Measurements from ENCODE around the gene SEC24A. TPM values are rescaled to one million over a fixed set of nuclear protein-coding genes. Genes with fewer than 3 reads are reported as not detected.
"Not testable (repeated sequence)": the region's sequence is repeated elsewhere in the genome, so short reads cannot be mapped to it uniquely, and the experiment has no call there.

The SEC24A gene
- total RNA-seq, 1 experiment from 2014 or later, result 30.4 TPM

DNA sequence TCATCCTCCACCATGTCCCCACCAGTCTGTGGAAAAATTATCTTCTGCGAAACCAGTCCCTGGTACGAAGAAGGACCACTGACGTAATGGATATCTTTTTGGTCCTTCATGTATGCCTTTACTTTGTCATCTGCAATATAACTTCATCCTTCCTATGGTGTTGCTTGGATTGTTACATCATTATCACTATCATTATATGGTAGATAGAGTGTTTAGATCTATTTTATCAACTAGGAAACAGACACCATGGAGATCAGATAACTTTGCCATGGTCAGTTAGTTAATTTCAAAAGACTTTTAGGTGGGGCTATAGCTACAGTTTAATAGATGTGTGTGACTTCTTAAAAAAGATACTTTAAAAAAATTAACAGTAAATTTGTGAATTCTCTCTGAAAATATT, 66.0 kb downstream of the SEC24A start:
- Histone ChIP-seq H3K4me2 (ENCODE audit: insufficient read depth, insufficient read length, low read length) (no peak overlapping the region), H3K9me3 (ENCODE audit: control insufficient read depth, low read depth, low read length) (no peaks in the 10 kb centered on the region), H3K79me1 (ENCODE audit: insufficient read depth, low read depth, low read length, poor library complexity, severe bottlenecking) (no peaks in the 10 kb centered on the region), H3K18ac (ENCODE audit: insufficient read length, low read depth, low read length) (no peak overlapping the region), H4K20me1 (ENCODE audit: control insufficient read depth, insufficient read depth, insufficient read length) (no peaks in the 10 kb centered on the region), H2BK120ac (ENCODE audit: low read depth, low read length, poor library complexity, severe bottlenecking) (no peak overlapping the region), H2BK15ac (ENCODE audit: low read depth, low read length) (no peak overlapping the region), H3K4me1 (ENCODE audit: insufficient read depth, low read length) (no peaks in the 10 kb centered on the region), H3K23ac (ENCODE audit: insufficient read length, low read depth, low read length) (no peak overlapping the region), H4K91ac (ENCODE audit: insufficient read length, low read depth, low read length) (no peak overlapping the region), H3T11ph (ENCODE audit: low read length) (no peak overlapping the region), H3K27me3 (ENCODE audit: insufficient read depth, low read length) (no peaks in the 10 kb centered on the region), H4K5ac (ENCODE audit: insufficient read length, low read depth, low read length) (no peak overlapping the region), H2AK5ac (ENCODE audit: insufficient read length, low read length) (no peak overlapping the region), H3K23me2 (ENCODE audit: insufficient read length, low read depth, low read length, poor library complexity, severe bottlenecking) (no peaks in the 10 kb centered on the region), H2BK20ac (ENCODE audit: low read depth, low read length, poor library complexity, severe bottlenecking) (no peak overlapping the region), H3K56ac (ENCODE audit: insufficient read length, low read depth, low read length) (no peak overlapping the region), H3K14ac (ENCODE audit: insufficient read depth, low read length) (no peak overlapping the region), H3K27ac (ENCODE audit: insufficient read length, low read depth, low read length) (no peak overlapping the region), H3K9ac (ENCODE audit: extremely low read depth, insufficient read length, low read length) (no peak overlapping the region), H4K8ac (replicated peaks; ENCODE audit: insufficient read length, low read depth, low read length) (no peak overlapping the region), H2BK12ac (ENCODE audit: insufficient read length, low read depth, low read length) (no peak overlapping the region), H2BK5ac (ENCODE audit: insufficient read length, low read length) (no peak overlapping the region), H3K4ac (ENCODE audit: low read depth, low read length) (no peak overlapping the region), H2AFZ (ENCODE audit: low read length) (no peak overlapping the region), H3K79me2 (ENCODE audit: insufficient read depth, low read length) (no peaks in the 10 kb centered on the region)
- Mint-ChIP-seq H3K4me1 (peaks cover 4 to 6% of the 10 kb centered on the region in 2 experiments; a peak in 2 of 4 replicates), H3K4me3 (no peak overlapping the region), H3K27me3 (ENCODE audit: low read depth) (no peaks in the 10 kb centered on the region), H3K9me3 (no peaks in the 10 kb centered on the region; a peak in 1 of 5 replicates), H3K36me3 (ENCODE audit: insufficient read depth in 1 of 3, low read depth in 3 of 3) (peaks cover 27 to 63% (median 45%) of the 10 kb centered on the region in 3 experiments), H3K27ac (no peak overlapping the region; a peak in 1 of 7 replicates)
- no CpG with 5 or more reads among the region's 3 CpGs for WGBS (ENCODE audit: extremely low coverage, insufficient read length, low lambda C conversion rate)
- TF ChIP-seq, protein P1, sequence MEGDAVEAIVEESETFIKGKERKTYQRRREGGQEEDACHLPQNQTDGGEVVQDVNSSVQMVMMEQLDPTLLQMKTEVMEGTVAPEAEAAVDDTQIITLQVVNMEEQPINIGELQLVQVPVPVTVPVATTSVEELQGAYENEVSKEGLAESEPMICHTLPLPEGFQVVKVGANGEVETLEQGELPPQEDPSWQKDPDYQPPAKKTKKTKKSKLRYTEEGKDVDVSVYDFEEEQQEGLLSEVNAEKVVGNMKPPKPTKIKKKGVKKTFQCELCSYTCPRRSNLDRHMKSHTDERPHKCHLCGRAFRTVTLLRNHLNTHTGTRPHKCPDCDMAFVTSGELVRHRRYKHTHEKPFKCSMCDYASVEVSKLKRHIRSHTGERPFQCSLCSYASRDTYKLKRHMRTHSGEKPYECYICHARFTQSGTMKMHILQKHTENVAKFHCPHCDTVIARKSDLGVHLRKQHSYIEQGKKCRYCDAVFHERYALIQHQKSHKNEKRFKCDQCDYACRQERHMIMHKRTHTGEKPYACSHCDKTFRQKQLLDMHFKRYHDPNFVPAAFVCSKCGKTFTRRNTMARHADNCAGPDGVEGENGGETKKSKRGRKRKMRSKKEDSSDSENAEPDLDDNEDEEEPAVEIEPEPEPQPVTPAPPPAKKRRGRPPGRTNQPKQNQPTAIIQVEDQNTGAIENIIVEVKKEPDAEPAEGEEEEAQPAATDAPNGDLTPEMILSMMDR (conservative IDR thresholded peaks at IDR 0.05), result no peak
- no peak for DNase-seq

DNA sequence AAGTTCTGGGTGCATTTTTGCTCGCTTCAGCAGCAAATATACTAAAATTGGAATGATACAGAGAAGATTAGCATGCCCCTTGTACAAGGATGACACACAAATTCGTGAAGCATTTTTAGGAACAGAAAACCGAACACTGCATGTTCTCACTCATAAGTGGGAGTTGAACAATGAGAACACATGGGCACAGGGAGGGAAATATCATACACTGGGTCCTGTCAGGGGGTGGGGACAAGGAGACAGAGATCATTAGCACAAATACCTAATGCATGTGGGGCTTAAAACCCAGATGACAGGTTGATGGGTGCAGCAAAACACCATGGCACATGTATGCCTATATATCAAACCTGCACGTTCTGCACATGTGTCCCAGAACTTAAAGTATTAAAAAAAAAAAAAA, 66.9 kb downstream of the SEC24A start:
- H4K20me1 ChIP-seq (ENCODE audit: control insufficient read depth, insufficient read depth, insufficient read length); H4K91ac ChIP-seq (ENCODE audit: insufficient read length, low read depth, low read length); H3K79me2 ChIP-seq (ENCODE audit: insufficient read depth, low read length); H3T11ph ChIP-seq (ENCODE audit: low read length); H3K23me2 ChIP-seq (ENCODE audit: insufficient read length, low read depth, low read length, poor library complexity, severe bottlenecking); H3K4me1 ChIP-seq (ENCODE audit: insufficient read depth, low read length); H3K4me3 Mint-ChIP-seq; H3K79me1 ChIP-seq (ENCODE audit: insufficient read depth, low read depth, low read length, poor library complexity, severe bottlenecking); H3K9me3 Mint-ChIP-seq; H2BK5ac ChIP-seq (ENCODE audit: insufficient read length, low read length); H3K27me3 Mint-ChIP-seq (ENCODE audit: low read depth); H3K4me2 ChIP-seq (ENCODE audit: insufficient read depth, insufficient read length, low read length); H2BK15ac ChIP-seq (ENCODE audit: low read depth, low read length); H3K27ac ChIP-seq (ENCODE audit: insufficient read length, low read depth, low read length); H2AFZ ChIP-seq (ENCODE audit: low read length); H3K18ac ChIP-seq (ENCODE audit: insufficient read length, low read depth, low read length); H4K5ac ChIP-seq (ENCODE audit: insufficient read length, low read depth, low read length); H2BK20ac ChIP-seq (ENCODE audit: low read depth, low read length, poor library complexity, severe bottlenecking); H3K4ac ChIP-seq (ENCODE audit: low read depth, low read length); H3K9me3 ChIP-seq (ENCODE audit: control insufficient read depth, low read depth, low read length); H2BK120ac ChIP-seq (ENCODE audit: low read depth, low read length, poor library complexity, severe bottlenecking); H3K27me3 ChIP-seq (ENCODE audit: insufficient read depth, low read length); H3K23ac ChIP-seq (ENCODE audit: insufficient read length, low read depth, low read length); H3K9ac ChIP-seq (ENCODE audit: extremely low read depth, insufficient read length, low read length); H3K56ac ChIP-seq (ENCODE audit: insufficient read length, low read depth, low read length); H3K14ac ChIP-seq (ENCODE audit: insufficient read depth, low read length); H2AK5ac ChIP-seq (ENCODE audit: insufficient read length, low read length); DNase-seq; H3K27ac Mint-ChIP-seq; H2BK12ac ChIP-seq (ENCODE audit: insufficient read length, low read depth, low read length); H4K8ac ChIP-seq (replicated peaks; ENCODE audit: insufficient read length, low read depth, low read length); H3K4me1 Mint-ChIP-seq: not testable (repeated sequence)
- H3K36me3 Mint-ChIP-seq (ENCODE audit: insufficient read depth in 1 of 3, low read depth in 3 of 3), result peaks cover 21 to 62% (median 40%) of the 10 kb centered on the region in 3 experiments
- no CpG with 5 or more reads among the region's 4 CpGs for WGBS (ENCODE audit: extremely low coverage, insufficient read length, low lambda C conversion rate)
